Anterior cingulate cortex (tissue), 58 donors: ENCODE measurements around the gene RAB44.

Source experiments
- DNase-seq, 58 donors: peaks; one replicate each; lab custom pipeline; 2025; lab: John Stamatoyannopoulos, UW

RAB44 gene

DNA sequence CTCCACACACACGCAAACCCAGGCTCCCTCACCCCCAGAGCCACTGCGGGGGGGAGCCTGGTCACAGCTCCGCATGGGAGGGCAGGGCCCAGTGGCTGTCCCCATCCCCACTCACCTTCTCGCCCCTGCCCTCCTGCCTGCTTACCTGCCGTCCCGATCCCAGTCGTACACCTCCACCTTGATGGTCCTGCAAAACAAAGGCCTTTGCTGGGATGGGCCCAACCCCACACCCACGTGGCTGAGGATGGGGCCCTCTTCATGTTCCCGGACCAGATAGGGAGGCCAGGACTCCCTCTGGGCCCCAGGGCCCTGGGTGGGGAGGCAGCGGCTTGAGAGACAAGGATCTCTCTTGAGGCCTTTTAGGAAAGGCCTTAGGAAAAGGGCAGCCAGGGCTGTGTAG, 67.6 kb downstream of the RAB44 start:
- DNase-seq: no peak

DNA sequence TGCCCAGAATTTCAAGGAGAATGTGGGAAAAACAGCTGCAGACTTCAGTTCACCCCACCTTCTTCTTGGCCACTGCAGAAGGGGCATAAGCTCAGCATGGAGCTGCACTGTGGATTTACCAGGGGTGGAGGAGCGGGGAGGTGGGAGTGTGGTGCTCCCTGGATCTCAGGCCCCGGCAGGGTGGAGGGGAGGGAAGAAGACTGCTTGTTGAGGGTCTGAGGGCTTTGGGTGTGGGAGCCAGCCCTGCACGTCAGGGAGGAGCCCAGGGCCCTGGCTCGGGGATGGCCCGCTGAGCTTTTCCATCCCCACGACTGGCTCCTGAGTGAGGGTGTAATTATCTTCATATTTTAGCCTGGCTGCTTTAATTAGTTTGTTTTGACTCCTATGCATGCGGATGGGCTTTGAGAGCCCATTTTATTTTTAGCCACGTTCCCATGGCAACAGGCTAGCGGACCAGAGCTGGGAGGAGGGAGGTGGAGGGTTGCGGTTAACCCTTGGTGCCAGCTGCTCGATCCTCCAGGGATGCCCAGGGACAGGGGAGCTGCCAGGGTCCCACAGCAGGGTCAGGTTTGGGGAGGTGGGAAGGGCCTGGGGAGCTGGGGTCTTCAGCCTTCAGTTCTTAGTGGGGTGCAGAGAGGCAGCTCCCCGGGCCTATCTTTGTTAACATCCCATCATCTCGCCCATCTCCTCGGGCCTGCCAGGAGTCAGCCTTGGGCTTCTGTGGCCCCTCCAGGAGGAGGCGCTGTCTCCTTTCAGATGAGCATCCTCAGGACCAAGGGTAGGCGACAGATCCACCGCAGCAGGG, 68.2 kb downstream of the RAB44 start:
- DNase-seq: peak in 56 of 58 donors; percentile 14 to 87 (median 74)

DNA sequence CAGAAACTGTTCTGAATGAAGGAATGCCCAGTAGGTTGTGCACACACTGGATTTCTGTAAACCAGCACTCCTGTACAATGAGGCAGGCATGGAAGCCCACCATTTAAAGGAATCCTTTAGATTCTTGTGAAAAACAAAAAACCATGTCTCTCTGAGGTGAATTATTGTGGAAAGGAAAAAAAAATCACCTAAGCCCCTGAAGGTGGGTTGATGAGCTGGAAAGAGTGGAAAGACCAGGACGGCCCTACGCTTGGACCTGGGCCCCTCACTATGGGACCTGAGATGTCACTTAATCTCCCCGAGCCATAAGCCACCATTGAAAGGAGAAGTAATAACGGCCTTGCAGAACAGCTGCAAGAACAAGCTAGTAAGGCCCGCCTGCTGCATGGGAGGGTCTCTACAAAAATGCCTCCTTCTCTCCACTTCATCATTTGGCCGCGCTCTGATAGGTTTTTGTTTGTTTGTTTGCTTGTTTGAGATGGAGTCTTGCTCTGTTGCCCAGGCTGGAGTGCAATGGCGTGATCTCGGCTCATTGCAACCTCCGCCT, 68.8 kb downstream of the RAB44 start:
- no peak for DNase-seq

DNA sequence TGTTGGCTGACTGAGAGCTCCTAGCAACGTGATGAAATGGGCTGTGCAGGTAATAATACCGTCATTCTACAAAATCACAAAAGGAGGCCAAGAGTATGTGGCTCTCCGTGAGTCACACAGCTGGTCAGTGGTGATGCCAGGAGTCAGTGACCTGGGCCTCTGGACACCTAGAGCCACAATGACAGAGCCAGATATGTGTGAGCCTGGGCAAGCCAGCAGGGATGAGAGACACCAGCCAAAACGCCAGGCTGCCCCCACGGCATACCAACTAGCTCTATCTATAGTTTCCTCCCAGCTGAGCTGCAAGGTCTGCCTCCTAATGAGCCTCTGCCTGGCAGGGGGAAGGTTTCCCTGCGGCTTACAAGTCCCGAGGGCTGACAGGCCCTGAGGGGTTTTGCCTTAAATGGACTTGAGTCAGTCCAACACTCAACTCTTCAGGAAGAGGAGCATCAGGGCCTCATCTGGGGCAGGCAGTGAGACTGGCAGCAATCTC, 71.6 kb downstream of the RAB44 start:
- DNase-seq: peak in 9 of 58 donors; percentile 7 to 35 (median 22)

DNA sequence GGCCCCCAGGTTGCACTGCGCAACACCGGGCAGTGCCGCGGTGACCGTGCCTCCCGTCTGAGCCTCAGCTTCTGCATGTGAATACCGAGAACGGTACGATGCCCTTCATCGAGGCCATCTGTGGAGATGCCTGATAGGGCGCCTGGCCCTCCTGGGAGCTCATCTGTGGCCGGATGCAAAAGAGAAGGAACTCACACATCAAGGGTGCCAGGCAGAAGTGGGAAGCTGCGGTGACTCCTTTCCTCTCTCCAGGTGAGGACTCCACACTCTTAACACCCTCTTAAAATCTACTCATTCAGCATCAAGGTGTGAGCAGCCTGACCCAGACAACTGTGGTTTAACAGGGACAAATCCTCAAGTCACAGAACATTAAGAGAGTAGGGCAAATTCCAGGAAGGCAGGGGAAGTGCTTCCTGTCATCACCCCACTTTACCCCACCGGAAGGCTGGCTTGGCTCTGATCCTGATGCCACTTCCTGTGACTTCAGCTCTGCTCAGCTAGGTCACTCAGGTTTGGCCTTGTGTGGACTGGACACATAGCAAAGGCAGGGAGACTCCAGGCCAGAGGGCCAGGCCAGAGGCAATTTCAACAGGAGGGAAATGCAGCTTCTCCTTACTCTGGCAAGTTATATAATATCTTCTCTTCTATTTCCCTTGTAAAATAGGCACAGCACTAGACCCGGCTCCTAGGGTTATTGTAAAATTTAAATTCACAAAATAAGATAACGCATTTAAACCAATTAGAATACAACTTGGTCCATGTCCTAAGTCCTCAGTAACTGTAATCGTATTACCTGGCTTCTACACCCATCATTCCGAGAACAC, 72.3 kb downstream of the RAB44 start:
- DNase-seq: no peak

DNA sequence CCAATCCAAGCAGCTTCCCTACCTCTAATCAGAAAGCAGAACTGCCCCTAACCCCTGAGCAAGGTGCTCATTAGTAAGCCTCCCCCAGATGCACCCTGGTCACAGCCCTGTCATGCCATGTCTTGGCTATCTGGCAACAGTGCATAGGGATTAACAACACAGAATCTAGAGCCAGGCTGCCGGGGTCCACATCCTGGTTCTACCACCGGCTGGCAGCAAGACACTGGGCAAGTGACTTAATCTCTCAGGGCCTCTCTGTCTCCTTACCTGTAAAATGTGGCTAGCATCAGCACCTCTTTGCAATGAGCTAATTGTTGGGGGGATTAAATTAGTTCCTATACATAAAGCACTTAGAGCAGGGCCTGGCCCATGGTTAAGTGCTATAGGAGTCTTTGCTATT, 73.5 kb downstream of the RAB44 start:
- no peak for DNase-seq

DNA sequence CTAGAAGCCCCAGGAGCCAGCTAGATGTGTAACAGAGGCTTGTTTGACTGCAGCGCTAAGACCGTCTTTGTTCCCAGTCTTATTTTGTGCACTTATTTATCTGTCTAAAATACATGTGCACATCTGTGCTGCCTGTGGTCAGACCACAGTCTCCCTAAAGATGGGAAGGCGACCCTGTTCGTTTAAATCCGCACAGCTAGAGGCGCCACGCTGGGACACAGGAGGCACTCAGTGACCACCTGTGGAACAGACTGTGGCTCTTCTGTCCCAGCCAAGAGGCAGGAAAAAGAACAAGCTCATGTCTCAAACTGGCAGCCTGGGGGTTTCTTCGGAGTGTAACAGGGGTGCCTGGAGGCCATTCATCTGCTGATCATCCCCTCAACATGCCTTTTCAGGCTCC, 74.8 kb downstream of the RAB44 start:
- no peak for DNase-seq

DNA sequence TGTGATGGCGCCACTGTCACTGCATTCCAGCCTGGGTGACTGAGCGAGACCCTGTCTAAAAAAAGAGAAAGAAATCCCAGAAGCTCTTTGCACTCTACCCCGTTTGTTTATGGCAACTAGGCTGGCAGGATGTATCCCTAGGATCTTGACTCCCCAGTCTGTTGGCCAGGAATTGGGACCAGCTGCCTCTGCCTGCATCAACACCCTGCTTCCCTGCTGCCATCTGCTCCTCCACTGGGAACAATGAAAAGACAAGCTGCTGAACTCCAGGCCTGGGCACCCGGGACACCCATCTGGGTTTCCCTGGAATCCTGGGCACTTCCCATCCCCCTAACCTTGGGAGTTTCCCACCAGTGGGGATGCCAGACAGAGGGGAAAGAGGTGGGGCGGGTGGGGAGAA, 76.7 kb downstream of the RAB44 start:
- DNase-seq: no peak

DNA sequence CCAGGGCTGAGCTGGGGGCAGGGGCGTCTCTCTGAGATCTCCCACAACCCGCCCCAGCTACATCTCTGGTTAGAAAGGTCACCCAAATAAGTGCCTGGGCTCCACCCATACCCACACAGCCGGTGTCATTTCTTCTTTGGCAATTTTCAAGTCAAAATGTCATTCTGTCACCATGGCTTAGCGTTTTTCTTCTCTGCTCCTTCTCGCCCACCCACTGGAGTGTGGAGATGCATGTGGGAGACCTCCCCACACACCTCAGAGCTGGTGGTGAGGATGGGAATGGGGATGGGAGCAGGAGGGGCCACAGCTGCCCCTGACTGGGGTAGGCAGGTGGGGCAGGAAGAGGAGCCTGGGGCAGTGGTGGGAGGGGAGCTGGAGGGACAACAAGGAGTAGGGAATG, 78.5 kb downstream of the RAB44 start:
- peak in 1 of 58 donors; percentile 23 for DNase-seq

DNA sequence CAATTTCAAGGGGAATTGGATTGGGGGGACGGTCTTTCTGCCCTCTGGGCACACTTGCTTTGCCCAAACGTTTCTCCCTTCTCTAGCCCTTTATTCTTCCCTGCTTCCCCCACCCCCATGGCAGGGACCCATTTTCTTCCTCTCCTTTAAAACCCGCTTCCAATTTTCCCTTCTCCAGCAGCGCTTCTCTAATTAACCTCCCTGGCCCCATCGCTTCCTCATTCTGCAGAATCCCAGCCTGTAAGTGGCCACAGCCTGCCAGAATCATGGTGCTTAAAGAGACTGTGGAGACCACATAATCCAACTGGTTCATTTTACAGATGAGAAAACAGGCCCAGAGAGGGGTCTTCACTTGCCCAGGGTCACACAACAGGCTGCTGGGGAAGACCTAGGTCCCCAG, 80.2 kb downstream of the RAB44 start:
- DNase-seq: no peak

DNA sequence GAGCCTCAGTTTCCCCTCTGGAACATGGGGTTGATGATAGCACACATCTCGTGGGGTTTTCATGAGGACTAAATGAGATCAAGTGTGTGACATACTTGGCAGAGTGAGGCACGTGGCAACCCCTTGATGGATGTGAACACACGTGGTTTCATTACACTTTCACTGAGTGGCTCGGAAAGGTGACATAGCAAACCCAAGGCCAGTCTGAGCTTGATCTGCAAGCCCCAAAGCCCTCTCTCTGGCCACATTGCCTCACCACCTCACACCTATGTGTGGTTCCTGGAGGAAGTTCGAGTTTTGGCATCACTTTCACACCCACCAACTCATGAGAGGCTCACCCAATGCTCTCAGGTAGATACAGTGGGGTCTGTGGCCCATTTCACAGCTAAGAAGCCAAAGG, 81.6 kb downstream of the RAB44 start:
- no peak for DNase-seq

DNA sequence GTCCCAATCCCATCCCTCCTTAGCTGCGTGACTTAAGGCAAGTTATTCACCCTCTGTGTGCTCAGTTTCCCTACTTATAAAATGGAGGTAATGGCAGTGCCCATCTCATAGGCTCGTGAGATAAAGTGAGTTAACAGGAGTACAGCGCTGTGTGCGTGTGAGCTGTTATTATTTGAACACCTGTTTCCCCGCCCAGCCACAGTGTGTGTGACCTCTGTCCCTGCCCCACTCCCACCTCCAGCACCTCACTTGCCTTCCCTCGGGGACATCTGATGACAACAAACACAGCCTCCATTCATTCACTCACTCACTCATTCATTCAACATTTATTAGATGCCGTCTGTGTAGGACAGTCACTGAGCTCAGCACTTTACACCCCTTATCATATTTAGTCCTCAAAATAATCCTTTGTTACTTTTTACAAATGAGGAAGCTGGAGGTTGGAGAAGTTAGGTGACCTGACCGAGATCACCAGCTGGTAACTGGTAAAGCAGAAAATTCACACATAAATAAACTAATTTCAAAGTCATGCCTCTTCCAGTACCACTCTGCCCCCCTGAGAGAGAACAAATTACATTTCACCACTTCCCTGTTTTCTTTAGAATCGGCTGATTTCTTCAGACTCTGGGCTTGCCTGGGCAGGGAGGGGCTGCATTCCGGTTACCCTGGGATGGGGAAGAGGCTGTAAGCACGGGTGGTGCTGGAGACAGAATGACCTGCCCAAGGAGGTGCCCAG, 83.0 kb downstream of the RAB44 start:
- no peak for DNase-seq

DNA sequence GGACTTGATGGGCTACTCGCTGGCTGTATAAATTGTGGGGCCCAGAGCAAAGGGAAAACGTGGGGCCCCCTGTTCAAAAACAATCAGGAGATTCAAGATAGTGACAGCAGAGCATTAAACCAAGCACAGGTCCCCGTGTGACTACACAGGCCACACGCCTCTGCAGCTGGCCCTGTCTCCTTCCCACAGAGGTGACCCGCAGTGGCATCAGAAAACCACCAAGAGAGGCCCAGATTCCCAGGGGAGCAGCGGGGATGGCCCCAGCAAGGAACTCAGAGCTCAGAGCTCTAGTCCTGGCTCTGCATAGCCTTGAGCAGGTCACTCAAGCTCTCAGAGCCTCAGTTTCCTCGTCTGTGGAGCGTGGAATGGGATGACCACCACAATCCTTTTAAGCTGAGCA, 84.0 kb downstream of the RAB44 start:
- DNase-seq: no peak
